Measurements from ENCODE around the gene SLMAP. TPM values are rescaled to one million over a fixed set of nuclear protein-coding genes. Genes with fewer than 3 reads are reported as not detected.
A peak's percentile ranks its signal among the peaks of the same experiment; 100 is the strongest.

The SLMAP gene
- total and polyA plus RNA-seq, 7 donors = 28.2 to 745 (median 300) TPM

GRCh38 chr3:57957824-57958223 lies 201.7 kb downstream of the SLMAP start:
- Histone ChIP-seq H3K4me3 (no peak overlapping the region), H3K27me3 (no peaks in the 10 kb centered on the region), H3K4me1 (peaks cover 0 to 40% (median 21%) of the 10 kb centered on the region in 4 donors), H3K9me3 (no peaks in the 10 kb centered on the region), H3K27ac (peak overlapping the region in 2 of 4 donors; percentile 73 to 98), H3K36me3 (no peaks in the 10 kb centered on the region)
- 88 to 91% methylated on average over 1 of the region's 1 CpG for WGBS, 2 donors
- intact Hi-C loops (cut with DNase I) = no loop called here
- no peak for DNase-seq
- TF ChIP-seq EP300 (IDR thresholded peaks at IDR 0.05) (no peak), CTCF (IDR thresholded peaks at IDR 0.05) (no peak), POLR2AphosphoS5 (IDR thresholded peaks at IDR 0.05) (no peak), POLR2A (IDR thresholded peaks at IDR 0.05) (no peak)

- TF ChIP-seq POLR2A (IDR thresholded peaks at IDR 0.05) (no peak), POLR2AphosphoS5 (IDR thresholded peaks at IDR 0.05) (no peak), CTCF (IDR thresholded peaks at IDR 0.05) (no peak), EP300 (IDR thresholded peaks at IDR 0.05) (no peak)
- no peak for DNase-seq
- Histone ChIP-seq H3K27me3 (no peaks in the 10 kb centered on the region), H3K4me3 (peak overlapping the region in 1 of 4 donors; percentile 23), H3K4me1 (peaks cover 0 to 32% (median 17%) of the 10 kb centered on the region in 4 donors), H3K27ac (peak overlapping the region; percentile 62 to 98 (median 77)), H3K9me3 (no peaks in the 10 kb centered on the region), H3K36me3 (no peaks in the 10 kb centered on the region)
- 61 to 66% methylated on average over 13 of the region's 13 CpGs for WGBS, 2 donors
- intact Hi-C loops (cut with DNase I) = no loop called here
Measured at GRCh38 chr3:57958642-57959422, 202.7 kb downstream of the SLMAP start.

GRCh38 chr3:57959423-57960173 lies 203.5 kb downstream of the SLMAP start:
- DNase-seq = no peak
- H3K4me3 ChIP-seq = peak overlapping the region in 1 of 4 donors; percentile 23

GRCh38 chr3:57960174-57960505 lies 204.0 kb downstream of the SLMAP start:
- 74 to 76% methylated on average over 4 of the region's 4 CpGs for WGBS, 2 donors
- no peaks in the 10 kb centered on the region for H3K9me3 ChIP-seq
- H3K4me3 ChIP-seq = peak overlapping the region in 1 of 4 donors; percentile 23
- no peaks in the 10 kb centered on the region for H3K36me3 ChIP-seq
- intact Hi-C loops (cut with DNase I) = no loop called here
- no peak for DNase-seq
- H3K4me1 ChIP-seq = peaks cover 0 to 32% (median 17%) of the 10 kb centered on the region in 4 donors
- TF ChIP-seq POLR2AphosphoS5 (IDR thresholded peaks at IDR 0.05) (no peak), CTCF (IDR thresholded peaks at IDR 0.05) (no peak), EP300 (IDR thresholded peaks at IDR 0.05) (no peak), POLR2A (IDR thresholded peaks at IDR 0.05) (no peak)
- peak overlapping the region; percentile 62 to 98 (median 77) for H3K27ac ChIP-seq
- H3K27me3 ChIP-seq = no peaks in the 10 kb centered on the region

More at GRCh38 chr3:57959423-57960173, 203.5 kb downstream of the SLMAP start:
- 44 to 53% methylated on average over 19 of the region's 19 CpGs for WGBS, 2 donors
- Histone ChIP-seq H3K4me1 (peaks cover 0 to 32% (median 17%) of the 10 kb centered on the region in 4 donors), H3K9me3 (no peaks in the 10 kb centered on the region), H3K27ac (peak overlapping the region; percentile 62 to 98 (median 77)), H3K27me3 (no peaks in the 10 kb centered on the region), H3K36me3 (no peaks in the 10 kb centered on the region)
- intact Hi-C loops (cut with DNase I) = no loop called here
- TF ChIP-seq POLR2A (IDR thresholded peaks at IDR 0.05) = no peak
- peak in 1 of 4 donors; percentile 41 for TF ChIP-seq POLR2AphosphoS5 (IDR thresholded peaks at IDR 0.05)

All from sigmoid colon (tissue), 7 donors.